CD4-positive, alpha-beta T cell treated with Interleukin-1 beta for 1 hour (primary cell): ENCODE results near the gene PTGDR2.

Experiments used
- DNase-seq, 2 donors: peaks; one replicate each; pipeline ENCODE4 v3.0.0-alpha.2; 2020 to 2022

The PTGDR2 gene

DNA sequence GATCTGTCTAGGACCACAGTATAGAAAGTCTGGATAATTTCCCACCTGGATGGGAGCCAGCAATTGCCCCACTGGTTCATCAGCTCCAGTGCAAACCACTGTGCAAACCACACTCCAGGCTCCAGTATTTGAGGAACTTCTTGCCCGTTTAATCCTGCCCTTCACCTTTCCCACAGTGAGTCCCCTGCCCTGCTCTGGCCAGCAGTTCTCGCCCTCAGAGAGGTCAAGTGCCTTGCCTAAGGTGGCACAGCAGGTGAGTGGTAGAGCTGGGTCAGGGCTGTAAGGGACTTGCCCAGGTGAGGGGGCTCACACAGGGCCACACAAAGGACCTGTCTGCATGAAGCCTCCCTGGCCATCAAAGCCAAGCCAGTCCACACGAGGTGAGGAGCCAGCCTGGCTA, 46.5 kb downstream of the PTGDR2 start:
- DNase-seq: no peak

DNA sequence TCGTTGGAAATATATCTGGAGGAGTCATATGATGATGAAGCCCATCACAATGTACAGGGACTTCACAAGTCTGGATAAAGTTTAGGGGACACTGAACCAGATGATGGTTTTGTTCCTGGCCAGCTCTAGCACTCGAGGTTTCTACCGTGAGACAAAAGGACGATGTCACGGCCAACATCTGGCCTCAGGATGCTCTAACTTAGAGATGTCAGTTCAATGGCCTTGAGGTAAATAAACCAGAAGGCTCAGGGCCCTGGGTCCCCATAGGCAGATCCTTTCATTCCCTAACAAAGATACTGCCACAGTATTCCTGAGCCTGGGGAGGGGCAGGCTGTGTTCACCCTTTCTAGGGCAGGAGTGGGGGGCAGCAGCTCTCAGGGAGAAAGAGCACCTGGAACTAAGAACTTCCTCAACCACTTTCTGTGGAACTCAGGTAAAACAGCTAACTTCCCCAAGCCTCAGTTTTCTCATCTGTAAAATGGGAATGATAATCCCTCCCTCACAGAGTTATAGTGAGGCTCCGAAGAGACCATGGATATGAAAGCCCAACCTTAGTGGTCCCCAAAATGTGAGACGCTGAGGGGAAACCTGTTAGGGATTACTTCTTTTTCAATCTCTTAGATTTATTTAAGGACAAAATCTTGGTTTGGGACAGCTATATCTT, 52.3 kb downstream of the PTGDR2 start:
- no peak for DNase-seq

GRCh38 chr11:60801194-60801593, 54.6 kb downstream of the PTGDR2 start:
- DNase-seq: no peak
